HepG2 (cell line): ENCODE measurements around the gene RPS19BP1. TPM values are rescaled to one million over a fixed set of nuclear protein-coding genes. Genes with fewer than 3 reads are reported as not detected.

Experiments used
- AGO1 ChIP-seq: fragments of 200-400 bp; formaldehyde crosslinking; IDR thresholded peaks from 2 replicates; pipeline ENCODE4 v1.6.1; 2017; ENCODE audit warnings: mild to moderate bottlenecking, low read depth, low read length, moderate library complexity; ENCODE audit not compliant: poor library complexity, severe bottlenecking
- HES4 ChIP-seq: sonication (generic); formaldehyde crosslinking; IDR thresholded peaks from 2 replicates; pipeline ENCODE4 v1.9.0; 2021; ENCODE audit warnings: mild to moderate bottlenecking, missing genetic modification reagents, borderline replicate concordance
- KDM2A ChIP-seq: sonication (generic); formaldehyde crosslinking; IDR thresholded peaks from 2 replicates; pipeline ENCODE4 v1.4.0; 2020; ENCODE audit warnings: low read depth, missing genetic modification reagents, borderline replicate concordance
- KLF9 ChIP-seq: IDR thresholded peaks from 2 replicates; pipeline ENCODE4 v1.6.1; 2016; ENCODE audit warnings: low read depth
- MAF1 ChIP-seq: sonication (generic); formaldehyde crosslinking; IDR thresholded peaks from 2 replicates; pipeline ENCODE4 v1.5.0; 2020; ENCODE audit warnings: missing genetic modification reagents, borderline replicate concordance
- MAFF ChIP-seq: IDR thresholded peaks from 2 replicates; pipeline ENCODE4 v1.6.1; 2011; ENCODE audit warnings: low read depth, low read length, improper control_type of control experiment
- MLLT10 ChIP-seq: sonication (generic); formaldehyde crosslinking; IDR thresholded peaks from 2 replicates; pipeline ENCODE4 v1.4.0; 2020; ENCODE audit warnings: missing genetic modification reagents
- NCOA2 ChIP-seq: sonication (generic); formaldehyde crosslinking; IDR thresholded peaks from 2 replicates; pipeline ENCODE4 v1.8.0; 2022; ENCODE audit warnings: inconsistent platforms
- NFE2L1 ChIP-seq: sonication (generic); formaldehyde crosslinking; IDR thresholded peaks from 2 replicates; pipeline ENCODE4 v1.4.0; 2020; ENCODE audit warnings: missing genetic modification reagents, mild to moderate bottlenecking, borderline replicate concordance
- NFYB ChIP-seq: sonication (generic); formaldehyde crosslinking; IDR thresholded peaks from 2 replicates; pipeline ENCODE4 v1.4.0; 2020; ENCODE audit warnings: missing genetic modification reagents
- NFYC ChIP-seq: IDR thresholded peaks from 2 replicates; pipeline ENCODE4 v1.6.1; 2016; ENCODE audit warnings: missing genetic modification reagents, missing compliant biosample characterization
- POLR2A ChIP-seq, 2 experiments: IDR thresholded peaks; 2 replicates each; pipeline ENCODE4 v1.6.1; 2011; ENCODE audit warnings: low read depth in 2 of 2, low read length in 2 of 2, mild to moderate bottlenecking in 1 of 2, moderate library complexity in 1 of 2; ENCODE audit not compliant: insufficient read depth in 1 of 2
- PPARG ChIP-seq: conservative IDR thresholded peaks from 2 replicates; pipeline ENCODE4 v1.6.1; 2016; ENCODE audit warnings: missing biosample characterization, missing genetic modification reagents
- SP5 ChIP-seq: IDR thresholded peaks from 2 replicates; pipeline ENCODE4 v1.6.1; 2016; ENCODE audit warnings: low read depth, borderline replicate concordance
- U2AF2 ChIP-seq: fragments of 200-400 bp; formaldehyde crosslinking; IDR thresholded peaks from 2 replicates; pipeline ENCODE4 v1.6.1; 2017; ENCODE audit warnings: low read depth, mild to moderate bottlenecking, low read length
- ZBTB1 ChIP-seq: sonication (generic); formaldehyde crosslinking; IDR thresholded peaks from 2 replicates; pipeline ENCODE4 v1.4.0; 2020; ENCODE audit warnings: missing genetic modification reagents, borderline replicate concordance
- ZFYVE20 ChIP-seq: sonication (generic); formaldehyde crosslinking; IDR thresholded peaks from 2 replicates; pipeline ENCODE4 v1.8.0; 2023; ENCODE audit warnings: low read depth, mild to moderate bottlenecking, moderate library complexity, missing genetic modification reagents, borderline replicate concordance
- ZMYM4 ChIP-seq: sonication (generic); formaldehyde crosslinking; IDR thresholded peaks from 2 replicates; pipeline ENCODE4 v1.8.1; 2023; ENCODE audit warnings: mild to moderate bottlenecking, missing genetic modification reagents
- ZNF205 ChIP-seq: IDR thresholded peaks from 2 replicates; pipeline ENCODE4 v1.6.1; 2018; ENCODE audit warnings: missing biosample characterization, missing genetic modification reagents
- ZNF235 ChIP-seq: sonication (generic); formaldehyde crosslinking; IDR thresholded peaks from 2 replicates; pipeline ENCODE4 v1.8.1; 2023; ENCODE audit warnings: mild to moderate bottlenecking, missing genetic modification reagents, borderline replicate concordance
- ZNF337 ChIP-seq: sonication (generic); formaldehyde crosslinking; IDR thresholded peaks from 2 replicates; pipeline ENCODE4 v1.5.1; 2020; ENCODE audit warnings: missing genetic modification reagents, low read depth, mild to moderate bottlenecking, borderline replicate concordance
- ZNF510 ChIP-seq: sonication (generic); formaldehyde crosslinking; IDR thresholded peaks from 2 replicates; pipeline ENCODE4 v1.4.0; 2020; ENCODE audit warnings: low read depth, mild to moderate bottlenecking, missing genetic modification reagents
- ZNF781 ChIP-seq: sonication (generic); formaldehyde crosslinking; IDR thresholded peaks from 2 replicates; pipeline ENCODE4 v1.5.1; 2020; ENCODE audit warnings: borderline replicate concordance, mild to moderate bottlenecking, missing genetic modification reagents; ENCODE audit errors: not compliant biosample characterization
- ZNF839 ChIP-seq: sonication (generic); formaldehyde crosslinking; IDR thresholded peaks from 2 replicates; pipeline ENCODE4 v1.4.0; 2020; ENCODE audit warnings: missing genetic modification reagents, mild to moderate bottlenecking, borderline replicate concordance
- polyA plus RNA-seq, 8 experiments: library from polyadenylated mRNA; depleted of rRNA in 3 of 8; stranded (reverse) in 7 of 8; unstranded in 1 of 8; fragments of >200 nt; fragmentation: Illumina TruSeq in 4 of 8; extraction: Trizol in 4 of 8; gene quantifications; 2 replicates each; pipeline versions ENCODE4 v1.2.1 to v1.2.3, GENCODE V29; 2011 to 2016; ENCODE audit warnings: low read depth in 4 of 8, missing spikeins in 1 of 8, mixed read lengths in 1 of 8; ENCODE audit not compliant: insufficient read depth in 1 of 8
- total RNA-seq, 5 experiments: library from RNA; depleted of rRNA; stranded (reverse); fragments of >200 nt; fragmentation: Illumina TruSeq; extraction: Trizol; gene quantifications; 2 replicates each; pipeline ENCODE4 v1.2.3, GENCODE V29; 2016; ENCODE audit warnings: low read depth in 1 of 5
- TF ChIP-seq, protein P1 (sequence below): sonication (generic); formaldehyde crosslinking; IDR thresholded peaks from 2 replicates; pipeline ENCODE4 v1.5.0; 2020; ENCODE audit warnings: missing genetic modification reagents
- TF ChIP-seq, protein P2 (sequence below): sonication (generic); formaldehyde crosslinking; IDR thresholded peaks from 2 replicates; pipeline ENCODE4 v1.5.1; 2020; ENCODE audit warnings: mild to moderate bottlenecking, missing genetic modification reagents, moderate library complexity
- TF ChIP-seq, protein P3 (sequence below): sonication (generic); formaldehyde crosslinking; IDR thresholded peaks from 2 replicates; pipeline ENCODE4 v1.5.0; 2020; ENCODE audit warnings: mild to moderate bottlenecking, low read depth, missing genetic modification reagents, borderline replicate concordance
- TF ChIP-seq, protein P4 (sequence below): sonication (generic); formaldehyde crosslinking; IDR thresholded peaks from 2 replicates; pipeline ENCODE4 v1.5.0; 2020; ENCODE audit warnings: mild to moderate bottlenecking, missing genetic modification reagents, moderate library complexity

Gene RPS19BP1
- total and polyA plus RNA-seq, 2 of the 13 experiments (the other 11 are each of a cell fraction or from before 2014, with no cell fraction given) = 44.3 to 81.3 TPM

DNA sequence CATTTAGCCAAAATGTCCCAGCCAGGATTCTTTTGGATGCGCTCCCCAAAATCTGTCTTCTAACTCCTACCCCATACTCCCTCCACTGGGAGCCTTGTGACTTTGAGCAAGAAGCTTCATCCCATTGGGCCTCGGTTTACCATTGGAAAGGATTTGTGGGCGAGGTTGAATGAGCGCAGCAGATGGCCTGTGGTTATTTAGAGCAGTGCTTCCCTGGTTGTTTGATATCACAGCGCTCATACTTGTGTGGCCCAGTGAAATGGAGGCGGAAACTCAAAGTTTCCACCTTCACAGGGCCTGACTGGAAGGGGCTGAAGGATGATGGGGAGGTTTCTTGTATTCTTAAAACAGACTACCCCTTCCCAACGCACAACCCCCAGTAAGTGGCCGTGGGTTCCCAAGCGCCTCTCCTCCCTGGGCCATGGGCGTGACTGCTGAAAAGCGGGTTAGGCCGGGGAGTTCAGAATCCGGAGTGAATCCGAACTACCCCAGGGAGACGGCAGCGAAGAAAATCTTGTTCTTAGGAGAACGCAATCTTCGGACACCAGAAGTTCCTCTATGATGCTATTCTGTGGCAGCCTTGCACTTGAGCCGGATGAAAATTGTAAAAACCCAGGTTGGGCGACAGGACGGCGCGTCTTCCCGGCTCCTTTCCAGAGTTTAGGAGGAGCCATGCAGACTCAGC is 13.4 kb downstream of the RPS19BP1 start (continued):
- TF ChIP-seq, protein P1, sequence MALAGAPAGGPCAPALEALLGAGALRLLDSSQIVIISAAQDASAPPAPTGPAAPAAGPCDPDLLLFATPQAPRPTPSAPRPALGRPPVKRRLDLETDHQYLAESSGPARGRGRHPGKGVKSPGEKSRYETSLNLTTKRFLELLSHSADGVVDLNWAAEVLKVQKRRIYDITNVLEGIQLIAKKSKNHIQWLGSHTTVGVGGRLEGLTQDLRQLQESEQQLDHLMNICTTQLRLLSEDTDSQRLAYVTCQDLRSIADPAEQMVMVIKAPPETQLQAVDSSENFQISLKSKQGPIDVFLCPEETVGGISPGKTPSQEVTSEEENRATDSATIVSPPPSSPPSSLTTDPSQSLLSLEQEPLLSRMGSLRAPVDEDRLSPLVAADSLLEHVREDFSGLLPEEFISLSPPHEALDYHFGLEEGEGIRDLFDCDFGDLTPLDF (CRISPR knock-in tag) = no peak
- TF ChIP-seq, protein P2, sequence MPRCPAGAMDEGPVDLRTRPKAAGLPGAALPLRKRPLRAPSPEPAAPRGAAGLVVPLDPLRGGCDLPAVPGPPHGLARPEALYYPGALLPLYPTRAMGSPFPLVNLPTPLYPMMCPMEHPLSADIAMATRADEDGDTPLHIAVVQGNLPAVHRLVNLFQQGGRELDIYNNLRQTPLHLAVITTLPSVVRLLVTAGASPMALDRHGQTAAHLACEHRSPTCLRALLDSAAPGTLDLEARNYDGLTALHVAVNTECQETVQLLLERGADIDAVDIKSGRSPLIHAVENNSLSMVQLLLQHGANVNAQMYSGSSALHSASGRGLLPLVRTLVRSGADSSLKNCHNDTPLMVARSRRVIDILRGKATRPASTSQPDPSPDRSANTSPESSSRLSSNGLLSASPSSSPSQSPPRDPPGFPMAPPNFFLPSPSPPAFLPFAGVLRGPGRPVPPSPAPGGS (CRISPR knock-in tag) = no peak
- TF ChIP-seq ZMYM4 (CRISPR knock-in tag) = no peak
- TF ChIP-seq, protein P3, sequence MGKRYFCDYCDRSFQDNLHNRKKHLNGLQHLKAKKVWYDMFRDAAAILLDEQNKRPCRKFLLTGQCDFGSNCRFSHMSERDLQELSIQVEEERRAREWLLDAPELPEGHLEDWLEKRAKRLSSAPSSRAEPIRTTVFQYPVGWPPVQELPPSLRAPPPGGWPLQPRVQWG = no peak
- TF ChIP-seq ZNF510 (CRISPR knock-in tag) = no peak
- no peak for TF ChIP-seq ZBTB1
- TF ChIP-seq SP5 (CRISPR knock-in tag) = no peak
- TF ChIP-seq, protein P4, sequence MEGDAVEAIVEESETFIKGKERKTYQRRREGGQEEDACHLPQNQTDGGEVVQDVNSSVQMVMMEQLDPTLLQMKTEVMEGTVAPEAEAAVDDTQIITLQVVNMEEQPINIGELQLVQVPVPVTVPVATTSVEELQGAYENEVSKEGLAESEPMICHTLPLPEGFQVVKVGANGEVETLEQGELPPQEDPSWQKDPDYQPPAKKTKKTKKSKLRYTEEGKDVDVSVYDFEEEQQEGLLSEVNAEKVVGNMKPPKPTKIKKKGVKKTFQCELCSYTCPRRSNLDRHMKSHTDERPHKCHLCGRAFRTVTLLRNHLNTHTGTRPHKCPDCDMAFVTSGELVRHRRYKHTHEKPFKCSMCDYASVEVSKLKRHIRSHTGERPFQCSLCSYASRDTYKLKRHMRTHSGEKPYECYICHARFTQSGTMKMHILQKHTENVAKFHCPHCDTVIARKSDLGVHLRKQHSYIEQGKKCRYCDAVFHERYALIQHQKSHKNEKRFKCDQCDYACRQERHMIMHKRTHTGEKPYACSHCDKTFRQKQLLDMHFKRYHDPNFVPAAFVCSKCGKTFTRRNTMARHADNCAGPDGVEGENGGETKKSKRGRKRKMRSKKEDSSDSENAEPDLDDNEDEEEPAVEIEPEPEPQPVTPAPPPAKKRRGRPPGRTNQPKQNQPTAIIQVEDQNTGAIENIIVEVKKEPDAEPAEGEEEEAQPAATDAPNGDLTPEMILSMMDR (CRISPR knock-in tag) = no peak
- TF ChIP-seq ZNF839 (CRISPR knock-in tag) = 0 out of 2 replicates have a peak, but pooled peaks have one; percentile 16
- TF ChIP-seq MAFF = no peak
- no peak for TF ChIP-seq ZNF235 (CRISPR knock-in tag)
- no peak for TF ChIP-seq ZNF781
- no peak for TF ChIP-seq MAF1
- TF ChIP-seq HES4 (CRISPR knock-in tag) = peak; percentile 16; the same call in 1 of the 2 replicates
- no peak for TF ChIP-seq U2AF2
- no peak for TF ChIP-seq MLLT10 (CRISPR knock-in tag)
- TF ChIP-seq ZNF205 (CRISPR knock-in tag) = no peak
- no peak for TF ChIP-seq ZFYVE20 (CRISPR knock-in tag)
- no peak for TF ChIP-seq KLF9 (CRISPR knock-in tag)
- no peak for TF ChIP-seq NFYB (CRISPR knock-in tag)
- TF ChIP-seq NCOA2 (CRISPR knock-in tag) = no peak
- TF ChIP-seq NFYC (CRISPR knock-in tag) = no peak
- no peak for TF ChIP-seq AGO1
- no peak for TF ChIP-seq NFE2L1
- peak in 1 of 2 experiments; percentile 68; a peak in 2 of 4 replicates for TF ChIP-seq POLR2A (IDR thresholded peaks at IDR 0.05; ENCODE audit: insufficient read depth in 1 of 2, low read depth in 2 of 2, low read length in 2 of 2)
- no peak for TF ChIP-seq ZNF337 (CRISPR knock-in tag)
- TF ChIP-seq PPARG (CRISPR knock-in tag) = 0 out of 2 replicates have a peak, but pooled peaks have one; percentile 5
- peak; percentile 52; the same call in 1 of the 2 replicates for TF ChIP-seq KDM2A (CRISPR knock-in tag)
